Activated gamma-delta T cell treated with Interleukin-2 at 50 U/mL for 16 hours (primary cell): ENCODE data around the gene XRN1.

Experiments used
- DNase-seq: peaks from one replicate; pipeline ENCODE4 v3.0.0-alpha.2; 2020

XRN1 gene

DNA sequence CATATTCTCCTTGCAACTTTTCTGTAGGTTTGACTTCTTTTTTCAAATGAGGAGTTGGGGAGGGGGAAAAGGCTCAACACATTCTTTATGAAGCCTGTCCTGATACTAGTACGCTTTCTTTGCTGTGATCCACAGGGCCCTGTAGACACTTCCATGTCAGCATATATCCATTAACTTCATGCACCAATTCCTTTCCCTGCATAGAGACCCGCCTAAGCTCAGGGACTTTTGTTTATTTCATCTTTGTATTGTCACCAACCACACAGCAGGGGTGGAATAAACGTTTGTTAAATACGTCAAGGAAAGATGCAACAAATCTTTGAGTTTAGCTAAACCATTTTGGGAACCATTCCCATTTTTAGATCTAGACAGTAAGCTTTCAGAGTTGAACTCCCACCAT, 179.4 kb downstream of the XRN1 start:
- no peak for DNase-seq

DNA sequence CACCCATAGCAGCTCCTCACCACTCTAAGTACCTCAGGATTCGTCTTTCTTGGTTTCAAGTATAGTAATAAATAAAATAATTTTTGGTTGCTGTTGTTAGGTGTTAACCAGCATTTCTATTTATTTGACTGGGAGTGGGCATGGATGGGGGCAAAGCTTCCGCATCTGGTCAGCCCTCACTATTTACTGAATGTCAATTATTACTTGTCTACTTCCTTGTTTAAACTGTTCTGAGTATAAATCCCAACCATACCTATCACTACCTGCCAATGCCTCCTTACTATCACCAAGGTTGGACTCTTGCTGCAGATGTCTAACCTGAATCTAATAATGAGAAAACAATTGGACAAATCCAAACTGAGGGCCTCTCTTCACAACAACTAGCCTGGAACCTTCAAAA, 180.6 kb downstream of the XRN1 start:
- no peak for DNase-seq

DNA sequence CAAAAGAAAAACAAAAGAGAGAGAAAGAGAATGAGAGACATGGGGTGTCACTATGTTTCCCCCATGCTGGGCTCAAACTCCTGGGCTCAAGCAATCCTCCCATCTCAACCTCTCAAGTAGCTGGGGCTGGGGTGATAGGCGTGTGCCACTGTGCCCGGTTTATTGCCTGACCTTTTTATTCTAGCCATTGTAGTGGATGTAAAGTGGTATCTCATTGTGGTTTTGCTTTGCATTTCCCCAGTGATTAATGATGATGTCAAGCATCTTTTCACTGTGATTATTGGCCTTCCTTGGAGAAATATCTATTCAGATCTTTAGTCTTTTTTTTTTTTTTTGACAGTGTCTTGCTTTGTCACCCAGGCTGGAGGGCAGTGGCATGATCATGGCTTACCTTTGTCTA, 184.7 kb downstream of the XRN1 start:
- no peak for DNase-seq

DNA sequence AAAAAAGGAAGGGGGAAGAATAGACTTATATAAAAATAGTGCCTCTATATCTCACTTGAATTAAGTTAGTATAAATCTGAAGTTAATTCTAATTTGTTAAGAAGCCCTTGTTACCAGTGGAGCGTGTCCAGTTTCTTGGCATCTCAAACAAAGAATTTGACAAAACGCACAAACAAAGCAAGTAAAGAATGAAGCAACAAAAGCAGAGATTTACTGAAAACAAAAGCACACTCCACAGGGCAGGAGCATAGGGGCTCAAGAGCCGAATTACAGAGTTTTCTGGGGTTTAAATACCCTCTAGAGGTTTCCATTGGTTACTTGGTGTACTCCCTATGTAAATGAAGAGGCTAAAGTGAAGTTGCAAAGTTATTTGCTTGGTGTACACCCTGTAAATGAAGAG, 188.5 kb downstream of the XRN1 start:
- DNase-seq, result no peak

DNA sequence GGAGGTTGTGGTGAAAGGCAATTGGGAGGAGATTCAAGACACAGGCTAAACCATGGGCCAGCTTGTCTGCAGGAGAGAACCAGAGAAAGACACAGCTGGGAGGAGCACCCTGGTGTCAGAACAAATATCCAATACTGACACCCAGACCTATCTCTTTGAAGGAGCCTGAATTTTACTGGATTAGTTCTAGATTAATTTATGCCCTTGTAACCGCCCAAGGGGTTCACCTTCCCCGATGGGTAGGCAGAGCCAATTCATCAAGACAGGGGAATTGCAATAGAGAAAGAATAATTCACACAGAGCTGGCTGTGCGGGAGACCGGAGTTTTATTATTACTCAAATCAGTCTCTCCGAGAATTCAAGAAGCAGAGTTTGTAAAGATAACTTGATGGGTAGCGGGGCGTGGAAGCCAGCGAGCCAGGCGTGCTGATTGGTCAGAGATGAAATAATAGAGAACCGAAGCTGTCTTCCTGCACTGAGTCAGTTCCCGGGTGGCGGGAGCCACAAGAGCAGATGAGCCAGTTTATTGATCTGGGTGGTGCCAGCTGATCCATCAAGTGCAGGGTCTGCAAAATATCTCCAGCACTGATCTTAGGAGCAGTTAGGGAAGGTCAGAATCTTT, 191.0 kb downstream of the XRN1 start:
- no peak for DNase-seq
